Adrenal gland (tissue), 5 donors: ENCODE results near the gene SNX30.

ENCODE experiments used
- POLR2A ChIP-seq, 2 donors: fragments of 450-650 bp; IDR thresholded peaks; one replicate each; pipeline ENCODE4 v1.6.1; 2017; ENCODE audit warnings: antibody characterized with exemption in 2 of 2, mild to moderate bottlenecking in 2 of 2, moderate library complexity in 1 of 2
- TF ChIP-seq, protein P1 (sequence below), 6 experiments: fragments of 450-650 bp in 4 of 6; fragments of 200-600 bp in 2 of 6; sonication (generic) in 1 of 6; IDR thresholded peaks; 1 replicate in 5 of 6; 2 replicates in 1 of 6; pipeline versions ENCODE4 v1.5.1 to v1.8.0; 2016 to 2021; ENCODE audit warnings: antibody characterized with exemption in 6 of 6, mild to moderate bottlenecking in 2 of 6, moderate library complexity in 1 of 6
- donor health status: DM: no; HTN: no; CAD: no.

DNA sequence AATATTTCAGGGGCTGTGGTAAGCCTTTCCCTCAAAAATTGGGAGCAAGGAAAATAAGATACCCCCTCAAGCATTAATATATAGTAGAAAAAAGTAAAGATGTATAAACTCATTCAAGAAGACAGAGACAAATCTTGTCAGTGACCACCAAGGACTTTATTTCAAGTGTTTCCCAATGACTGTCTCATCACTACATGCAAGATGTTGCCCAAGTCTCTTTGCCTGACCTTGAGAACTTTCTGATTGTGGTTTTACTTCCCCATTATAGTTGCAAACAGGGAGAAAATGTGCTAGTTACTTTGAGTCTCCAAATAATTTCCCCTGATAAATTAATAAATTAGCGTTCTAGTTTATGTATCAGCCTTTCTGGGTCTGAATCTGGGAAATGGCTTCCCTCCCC, 144.1 kb downstream of the SNX30 start:
- TF ChIP-seq, protein P1, sequence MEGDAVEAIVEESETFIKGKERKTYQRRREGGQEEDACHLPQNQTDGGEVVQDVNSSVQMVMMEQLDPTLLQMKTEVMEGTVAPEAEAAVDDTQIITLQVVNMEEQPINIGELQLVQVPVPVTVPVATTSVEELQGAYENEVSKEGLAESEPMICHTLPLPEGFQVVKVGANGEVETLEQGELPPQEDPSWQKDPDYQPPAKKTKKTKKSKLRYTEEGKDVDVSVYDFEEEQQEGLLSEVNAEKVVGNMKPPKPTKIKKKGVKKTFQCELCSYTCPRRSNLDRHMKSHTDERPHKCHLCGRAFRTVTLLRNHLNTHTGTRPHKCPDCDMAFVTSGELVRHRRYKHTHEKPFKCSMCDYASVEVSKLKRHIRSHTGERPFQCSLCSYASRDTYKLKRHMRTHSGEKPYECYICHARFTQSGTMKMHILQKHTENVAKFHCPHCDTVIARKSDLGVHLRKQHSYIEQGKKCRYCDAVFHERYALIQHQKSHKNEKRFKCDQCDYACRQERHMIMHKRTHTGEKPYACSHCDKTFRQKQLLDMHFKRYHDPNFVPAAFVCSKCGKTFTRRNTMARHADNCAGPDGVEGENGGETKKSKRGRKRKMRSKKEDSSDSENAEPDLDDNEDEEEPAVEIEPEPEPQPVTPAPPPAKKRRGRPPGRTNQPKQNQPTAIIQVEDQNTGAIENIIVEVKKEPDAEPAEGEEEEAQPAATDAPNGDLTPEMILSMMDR (IDR thresholded peaks at IDR 0.05), result no peak
- TF ChIP-seq POLR2A (IDR thresholded peaks at IDR 0.05), result no peak
